Activated CD8-positive, alpha-beta memory T cell treated with anti-CD3 and anti-CD28 coated beads, Interleukin-2, amount 50 U/mL, for 4 hours (primary cell): ENCODE measurements around the gene C2orf81.
A peak's percentile ranks its signal among the peaks of the same experiment; 100 is the strongest.
"Not testable (repeated sequence)": the region's sequence is repeated elsewhere in the genome, so short reads cannot be mapped to it uniquely, and the experiment has no call there.

ENCODE experiments used
- DNase-seq: peaks from one replicate; pipeline ENCODE4 v3.0.0-alpha.2; 2020

The C2orf81 gene

DNA sequence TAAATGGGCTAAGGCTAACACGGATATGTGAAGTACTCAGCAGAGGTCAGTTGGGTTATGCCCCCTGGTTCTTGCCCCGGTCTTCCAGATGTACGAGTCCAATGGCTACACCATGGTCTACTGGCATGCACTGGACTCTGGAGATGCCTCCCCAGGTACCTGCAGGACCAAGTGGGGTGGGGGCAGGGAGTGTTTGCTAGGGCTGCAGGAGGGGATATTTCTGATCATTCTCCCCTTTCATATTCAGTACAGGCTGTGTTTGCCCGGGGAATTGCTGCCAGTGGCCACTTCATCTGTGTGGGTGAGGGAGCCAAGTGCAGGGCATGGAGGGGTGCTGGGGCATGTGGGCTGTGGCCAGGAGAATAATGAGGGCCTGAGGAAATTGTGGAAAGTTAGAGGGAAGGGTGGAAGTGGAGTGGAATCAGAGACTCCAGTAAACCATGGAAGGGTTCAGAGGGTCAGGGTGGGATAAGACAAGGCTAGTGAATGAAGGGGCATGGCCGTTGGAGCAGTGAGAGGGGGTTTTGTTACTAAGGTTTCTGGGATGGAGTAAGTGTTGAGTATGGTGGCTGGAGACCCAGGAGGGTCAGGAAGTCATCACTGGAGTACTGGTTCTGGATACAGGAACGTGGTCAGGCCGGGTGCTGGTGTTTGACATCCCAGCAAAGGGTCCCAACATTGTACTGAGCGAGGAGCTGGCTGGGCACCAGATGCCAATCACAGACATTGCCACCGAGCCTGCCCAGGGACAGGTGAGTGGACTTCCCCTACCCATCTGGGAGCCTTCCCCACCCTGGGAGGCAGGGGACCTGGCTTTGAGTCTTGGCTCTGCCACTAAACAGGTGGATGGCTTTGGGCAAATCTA, 2.0 kb upstream of the C2orf81 start:
- DNase-seq, result no peak

- DNase-seq, result not testable (repeated sequence)
Measured at GRCh38 chr2:74420443-74421103, 846 bp downstream of the C2orf81 start.

GRCh38 chr2:74420006-74420405, 1.4 kb downstream of the C2orf81 start:
- no peak for DNase-seq

DNA sequence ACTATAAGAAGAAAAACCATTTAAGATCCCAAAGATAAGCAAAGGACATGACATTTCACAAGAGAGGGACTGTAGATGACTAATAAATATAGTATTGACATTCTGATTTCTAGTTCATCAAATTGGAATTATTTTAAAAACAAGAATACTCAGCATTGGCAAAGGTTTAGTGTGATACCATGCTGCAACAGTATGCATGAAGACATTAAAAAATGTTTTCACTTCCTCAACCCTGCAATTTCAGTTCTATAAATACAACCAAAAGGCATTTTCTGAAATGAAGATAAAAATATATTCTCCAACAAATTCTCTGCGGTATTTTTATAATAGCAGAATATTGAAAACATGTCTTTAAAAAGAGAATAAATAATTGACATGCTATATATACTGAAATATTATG, 2.1 kb downstream of the C2orf81 start:
- no peak for DNase-seq

DNA sequence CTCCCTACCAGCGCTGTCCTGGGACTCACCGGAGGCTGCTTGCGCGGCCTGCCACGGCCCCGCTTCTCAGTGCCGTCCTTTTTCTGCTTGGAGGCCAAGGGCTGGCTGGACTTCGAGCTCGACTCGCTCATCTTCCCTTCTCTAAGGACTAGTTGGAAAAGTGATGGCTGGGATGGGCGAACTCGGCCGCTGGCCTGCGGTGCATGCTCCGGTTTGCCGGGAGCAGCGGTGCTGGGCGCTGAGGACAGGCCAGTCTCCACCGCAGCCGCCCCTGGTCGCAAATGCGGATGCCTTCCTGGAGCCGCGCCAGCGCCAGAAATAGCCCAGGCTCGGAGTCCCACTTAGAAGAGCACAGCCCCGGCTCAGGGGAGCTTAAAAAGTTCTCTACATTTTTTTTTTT, 3.1 kb downstream of the C2orf81 start:
- DNase-seq, result no peak

GRCh38 chr2:74417763-74418162, 3.7 kb downstream of the C2orf81 start:
- no peak for DNase-seq

DNA sequence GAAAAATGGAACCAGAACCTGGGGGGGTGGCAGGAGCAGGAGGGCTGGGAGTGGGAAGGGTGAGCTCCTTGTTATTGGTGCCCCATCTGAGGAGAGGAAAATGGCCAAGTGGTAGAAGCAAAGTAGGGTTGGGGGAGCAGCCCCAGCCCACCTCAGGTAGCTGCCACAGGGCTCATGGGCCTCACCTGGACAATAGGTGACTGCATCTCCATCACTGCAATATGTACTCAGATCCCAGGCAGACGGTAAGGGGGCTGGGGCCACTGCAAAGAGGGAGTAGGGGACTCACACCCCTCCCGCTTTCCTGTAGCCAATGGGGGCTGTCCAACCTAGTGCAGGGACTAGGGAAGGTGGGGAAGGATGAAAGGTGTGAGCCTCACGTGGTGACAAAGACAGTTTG, 4.2 kb downstream of the C2orf81 start:
- no peak for DNase-seq

DNA sequence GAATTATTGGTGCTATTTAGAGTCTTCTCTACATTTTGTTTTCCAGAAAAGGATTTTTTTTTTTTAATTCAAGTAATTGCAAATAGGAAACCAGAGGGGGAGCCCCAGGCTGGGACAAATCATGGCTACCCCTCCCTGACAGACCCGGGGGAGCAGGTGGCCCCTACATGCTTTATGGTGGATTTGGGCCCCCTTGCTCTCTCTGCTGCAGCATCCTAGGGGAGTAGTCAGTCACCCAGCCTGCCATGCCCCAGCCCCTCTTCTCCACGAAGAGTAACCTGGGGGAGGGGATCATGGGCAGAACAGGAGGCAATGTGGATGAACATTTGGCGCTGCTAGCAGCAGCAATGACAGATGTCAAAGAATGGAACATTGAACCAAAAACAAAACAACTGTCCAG, 4.6 kb downstream of the C2orf81 start:
- no peak for DNase-seq

DNA sequence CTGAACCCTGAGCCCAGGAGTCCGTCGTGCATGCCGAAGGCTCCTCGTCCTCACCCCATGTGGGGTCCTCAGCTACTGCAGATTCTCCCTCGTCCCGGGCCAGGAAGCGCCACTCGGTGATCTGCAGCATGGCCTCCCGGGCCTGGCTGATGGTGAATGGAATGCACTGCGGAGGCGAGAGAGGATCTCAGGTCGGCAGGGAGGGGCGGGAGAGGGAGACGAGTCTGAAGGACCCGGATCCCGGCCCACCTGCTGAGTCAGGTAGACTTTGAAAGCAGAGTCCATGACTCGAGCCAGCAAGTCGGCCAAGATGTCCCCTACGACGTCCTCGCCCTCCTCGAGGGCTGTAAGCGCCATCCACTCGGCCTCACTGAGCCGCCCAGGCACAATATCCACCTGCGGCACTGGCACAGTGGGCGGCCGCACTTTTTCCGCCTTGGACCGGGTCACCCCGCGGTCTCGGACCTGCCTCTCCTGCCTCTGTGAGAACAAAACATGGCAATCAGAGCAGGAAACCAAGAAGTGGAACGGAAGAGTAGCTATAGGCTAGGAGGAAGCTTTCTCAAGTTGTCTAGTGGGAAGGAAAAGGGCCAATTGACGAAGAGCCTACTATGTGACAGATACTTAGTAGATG, 5.5 kb downstream of the C2orf81 start:
- no peak for DNase-seq

GRCh38 chr2:74414881-74415761, 6.3 kb downstream of the C2orf81 start:
- peak; percentile 39 for DNase-seq

DNA sequence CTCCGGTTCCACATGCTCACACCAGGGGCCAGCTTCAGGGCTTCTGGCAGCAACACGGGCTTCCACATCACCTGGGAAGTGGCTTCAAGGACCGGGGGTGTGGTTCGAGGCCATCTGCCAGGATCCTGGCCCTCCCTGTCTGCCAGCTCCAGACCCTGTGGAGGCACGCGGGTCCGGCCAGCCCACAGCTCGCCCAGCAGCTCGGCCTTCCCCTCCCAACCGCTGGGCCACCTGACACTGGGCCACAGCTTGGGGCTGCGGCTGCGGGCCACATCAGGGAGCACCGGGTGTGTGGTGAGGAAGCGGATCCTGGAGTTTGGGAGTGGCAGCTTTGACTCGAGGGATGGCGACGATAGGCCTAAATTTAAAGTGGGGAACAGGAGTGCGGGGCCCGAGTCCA, 7.0 kb downstream of the C2orf81 start:
- DNase-seq, result no peak

DNA sequence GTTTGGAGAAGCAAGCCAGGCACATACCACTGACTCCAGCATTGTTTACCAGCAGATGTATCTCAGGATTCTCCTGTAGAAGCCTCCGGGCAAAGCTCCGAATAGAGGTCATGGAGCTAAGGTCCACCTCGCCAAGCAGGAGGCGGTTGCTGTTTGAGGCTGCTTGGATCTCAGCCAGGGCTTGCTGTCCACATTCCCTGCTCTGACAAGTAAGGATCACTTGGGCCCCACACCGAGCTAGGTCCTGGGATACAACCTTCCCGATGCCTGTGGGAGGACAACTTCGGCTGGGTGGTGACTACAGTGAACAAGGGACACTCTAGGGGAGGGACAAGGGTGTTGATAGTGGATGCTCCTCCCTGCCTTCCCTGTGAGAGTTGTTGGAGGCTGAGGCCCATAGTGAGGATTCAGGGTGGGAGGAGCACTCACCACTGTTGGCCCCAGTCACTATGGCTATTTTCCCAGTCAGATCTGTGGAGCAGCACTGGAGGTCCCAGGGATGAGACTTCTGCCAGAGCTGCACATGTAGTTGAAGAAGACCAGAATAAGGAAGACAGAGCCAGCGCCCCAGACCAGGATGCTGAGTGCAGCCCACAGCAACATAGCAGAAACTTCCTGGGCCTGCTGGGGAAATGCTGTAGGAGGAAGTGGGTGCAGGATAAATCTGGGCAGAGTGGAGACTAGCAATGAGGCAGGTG, 8.3 kb downstream of the C2orf81 start:
- no peak for DNase-seq

DNA sequence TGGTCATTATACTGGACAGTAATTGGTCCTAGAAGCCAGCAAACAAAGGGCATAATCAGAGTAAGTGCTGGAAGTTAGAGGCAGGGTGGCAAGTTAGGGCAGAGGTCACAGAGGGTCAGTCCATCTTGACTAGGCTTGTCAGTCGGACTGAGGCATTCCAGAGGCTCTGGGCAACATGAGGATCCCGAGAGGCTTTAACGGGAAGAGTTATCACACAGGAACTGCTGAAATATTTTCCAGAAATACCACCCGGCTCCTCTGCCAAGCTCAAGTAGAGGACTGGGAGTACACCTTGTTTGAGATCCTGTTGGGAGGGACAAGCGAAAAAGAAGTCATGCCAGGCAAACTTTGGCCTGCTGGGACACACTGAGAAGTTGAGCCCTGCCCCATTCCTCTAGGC, 13.7 kb downstream of the C2orf81 start:
- no peak for DNase-seq

GRCh38 chr2:74406035-74406434, 15.4 kb downstream of the C2orf81 start:
- no peak for DNase-seq

GRCh38 chr2:74401891-74402290, 19.5 kb downstream of the C2orf81 start:
- no peak for DNase-seq

DNA sequence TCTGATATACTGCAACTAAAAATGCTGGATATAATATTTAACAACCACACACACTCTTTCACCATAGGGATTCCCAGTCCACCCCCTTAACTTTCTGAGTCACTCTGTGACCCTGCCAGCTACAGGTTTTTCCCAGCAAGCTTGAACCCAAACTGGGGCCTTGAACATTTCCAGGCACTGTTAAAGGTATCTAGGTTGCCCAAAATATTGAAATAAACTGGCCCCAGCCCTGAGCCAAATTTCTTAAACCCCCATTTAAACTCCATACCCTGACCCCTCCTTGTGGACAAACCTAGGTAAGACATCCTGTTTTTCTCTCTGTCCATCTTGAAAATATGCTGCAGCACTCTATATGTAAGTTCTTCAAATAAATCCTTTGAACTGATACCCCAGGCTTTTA, 21.6 kb downstream of the C2orf81 start:
- no peak for DNase-seq

DNA sequence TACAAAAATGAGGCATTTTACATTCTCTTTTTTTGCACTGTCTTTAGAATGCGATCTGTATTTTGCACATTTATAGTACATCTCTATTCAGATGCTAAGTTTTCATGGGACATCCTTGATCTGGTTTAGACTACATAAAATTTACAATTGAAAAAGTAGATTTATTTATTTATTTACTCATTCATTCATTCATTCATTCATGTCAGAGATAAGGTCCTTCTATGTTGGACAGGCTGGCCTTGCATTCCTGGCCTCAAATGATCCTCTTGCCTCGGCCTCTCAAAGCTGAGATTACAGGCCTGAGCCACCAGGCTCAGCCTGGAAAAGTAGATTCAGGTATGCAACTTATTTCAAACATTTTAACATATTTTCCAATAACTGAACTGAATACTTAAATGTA, 25.3 kb downstream of the C2orf81 start:
- no peak for DNase-seq

DNA sequence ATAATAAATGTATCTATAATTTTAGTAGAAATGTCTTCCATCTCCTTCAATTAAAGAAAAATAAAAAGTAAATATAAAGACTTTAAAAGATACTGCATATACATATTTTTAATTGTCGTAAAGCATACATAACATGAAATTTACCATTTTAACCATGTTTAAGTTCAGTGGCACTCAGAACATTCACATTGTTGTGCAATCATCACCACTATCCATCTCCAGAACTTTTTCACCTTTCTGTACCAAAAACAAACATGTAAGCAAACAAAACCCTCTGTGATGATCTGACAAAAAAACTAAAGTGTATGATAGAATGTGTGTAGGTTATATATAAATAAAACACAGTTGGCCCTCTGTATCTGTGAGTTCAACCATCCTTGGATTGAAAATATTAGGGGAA, 27.9 kb downstream of the C2orf81 start:
- DNase-seq, result no peak

DNA sequence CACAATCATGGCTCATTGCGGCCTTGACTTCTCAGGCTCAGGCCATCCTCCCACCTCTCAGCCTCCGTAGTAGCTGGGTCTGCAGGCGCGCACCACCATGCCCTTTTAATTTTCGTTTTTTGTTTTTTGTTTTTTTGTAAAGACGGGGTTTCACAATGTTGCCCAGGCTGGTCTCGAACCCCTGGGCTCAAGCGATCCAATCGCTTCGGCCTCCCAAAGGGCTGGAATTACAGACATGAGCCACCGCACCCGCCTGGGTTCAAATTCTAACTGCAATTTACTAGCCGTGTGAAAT, 29.0 kb downstream of the C2orf81 start:
- no peak for DNase-seq

- DNase-seq, result peak; percentile 95
Measured at GRCh38 chr2:74391580-74392448, 29.6 kb downstream of the C2orf81 start.

- no peak for DNase-seq
Measured at GRCh38 chr2:74391209-74391579, 30.2 kb downstream of the C2orf81 start.

GRCh38 chr2:74390606-74391005, 30.8 kb downstream of the C2orf81 start:
- no peak for DNase-seq
